22Rv1 (cell line): Measurements from ENCODE around the gene TMEM117.

Source experiments
- ZFX ChIP-seq: fragments of 450-650 bp; IDR thresholded peaks from 2 replicates; pipeline ENCODE4 v1.6.1; 2017; ENCODE audit warnings: antibody characterized with exemption, borderline replicate concordance
- TF ChIP-seq, protein P1 (sequence below): fragments of 450-650 bp; IDR thresholded peaks from 2 replicates; pipeline ENCODE4 v1.5.1; 2017; ENCODE audit warnings: mild to moderate bottlenecking

DNA sequence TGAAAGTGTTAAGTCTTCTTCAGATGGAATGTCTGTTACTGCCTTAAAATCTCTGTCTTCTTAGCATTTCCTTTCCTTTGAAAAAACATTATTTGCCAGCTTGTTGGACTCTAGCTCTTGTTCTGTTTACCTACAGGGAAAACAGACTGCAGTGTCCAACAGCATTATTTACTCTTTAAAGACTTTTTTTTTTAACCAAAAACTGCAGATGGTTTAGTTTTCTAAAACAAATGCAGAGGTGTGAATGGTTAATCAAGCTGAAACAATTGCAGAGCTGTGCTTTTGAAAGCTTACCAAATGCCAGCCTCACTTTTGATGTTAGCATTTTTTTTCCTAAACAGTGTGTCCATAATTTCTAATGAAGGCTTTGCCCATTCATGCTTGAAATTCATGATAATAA, 323.3 kb downstream of the TMEM117 start:
- TF ChIP-seq, protein P1, sequence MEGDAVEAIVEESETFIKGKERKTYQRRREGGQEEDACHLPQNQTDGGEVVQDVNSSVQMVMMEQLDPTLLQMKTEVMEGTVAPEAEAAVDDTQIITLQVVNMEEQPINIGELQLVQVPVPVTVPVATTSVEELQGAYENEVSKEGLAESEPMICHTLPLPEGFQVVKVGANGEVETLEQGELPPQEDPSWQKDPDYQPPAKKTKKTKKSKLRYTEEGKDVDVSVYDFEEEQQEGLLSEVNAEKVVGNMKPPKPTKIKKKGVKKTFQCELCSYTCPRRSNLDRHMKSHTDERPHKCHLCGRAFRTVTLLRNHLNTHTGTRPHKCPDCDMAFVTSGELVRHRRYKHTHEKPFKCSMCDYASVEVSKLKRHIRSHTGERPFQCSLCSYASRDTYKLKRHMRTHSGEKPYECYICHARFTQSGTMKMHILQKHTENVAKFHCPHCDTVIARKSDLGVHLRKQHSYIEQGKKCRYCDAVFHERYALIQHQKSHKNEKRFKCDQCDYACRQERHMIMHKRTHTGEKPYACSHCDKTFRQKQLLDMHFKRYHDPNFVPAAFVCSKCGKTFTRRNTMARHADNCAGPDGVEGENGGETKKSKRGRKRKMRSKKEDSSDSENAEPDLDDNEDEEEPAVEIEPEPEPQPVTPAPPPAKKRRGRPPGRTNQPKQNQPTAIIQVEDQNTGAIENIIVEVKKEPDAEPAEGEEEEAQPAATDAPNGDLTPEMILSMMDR: no peak
- TF ChIP-seq ZFX: no peak
